RWPE1 (cell line): ENCODE results near the gene SOST.

Experiments
- CTCF ChIA-PET: fragments of 350-600 bp; sonication (Branson Sonifier 250); formaldehyde crosslinking; extraction: SDS; loops from one replicate; lab custom pipeline; 2021; lab: Yijun Ruan, JAX
- POLR2A ChIA-PET: fragments of 400-600 bp; formaldehyde crosslinking; extraction: SDS; loops from one replicate; lab custom pipeline; 2020; ENCODE audit warnings: antibody characterized with exemption; ENCODE audit not compliant: low non-redundant PET; lab: Yijun Ruan, JAX
- DNase-seq: peaks from one replicate; pipeline ENCODE4 v3.0.0; 2012; ENCODE audit warnings: low spot score
- H3K27ac ChIP-seq: fragments of 450-650 bp; 2 replicates; pipeline ENCODE4 v1.5.1; 2017
- TF ChIP-seq, protein P1 (sequence below): fragments of 450-650 bp; conservative IDR thresholded peaks from 2 replicates; pipeline ENCODE4 v1.5.1; 2017; ENCODE audit warnings: low read depth, mild to moderate bottlenecking

The SOST gene

DNA sequence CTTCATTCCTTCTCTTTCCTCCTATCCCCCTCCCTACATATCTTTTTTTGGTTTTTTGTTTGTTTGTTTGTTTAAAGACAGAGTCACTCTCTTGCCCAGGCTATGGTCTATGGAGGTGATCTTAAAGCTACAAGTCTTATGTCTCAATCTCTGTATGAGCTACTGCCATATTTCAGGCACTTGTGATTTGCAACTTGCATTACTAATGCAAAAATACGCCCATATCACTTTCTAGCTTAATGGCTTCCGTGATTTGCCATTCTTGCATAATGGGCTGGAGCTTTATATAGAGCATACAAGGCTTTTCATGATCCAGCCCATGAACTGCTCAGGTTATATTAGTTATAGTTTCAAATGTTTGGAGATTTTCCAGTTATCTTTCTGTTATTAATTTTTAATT lies 29.1 kb upstream of the SOST start:
- no peak for DNase-seq
- POLR2A ChIA-PET: no interaction called here
- CTCF ChIA-PET: interaction anchor here (0.7 kb wide), 1 partner anchor 22 kb away, joined by 7 read pairs; no protein-coding TSS in a partner anchor

DNA sequence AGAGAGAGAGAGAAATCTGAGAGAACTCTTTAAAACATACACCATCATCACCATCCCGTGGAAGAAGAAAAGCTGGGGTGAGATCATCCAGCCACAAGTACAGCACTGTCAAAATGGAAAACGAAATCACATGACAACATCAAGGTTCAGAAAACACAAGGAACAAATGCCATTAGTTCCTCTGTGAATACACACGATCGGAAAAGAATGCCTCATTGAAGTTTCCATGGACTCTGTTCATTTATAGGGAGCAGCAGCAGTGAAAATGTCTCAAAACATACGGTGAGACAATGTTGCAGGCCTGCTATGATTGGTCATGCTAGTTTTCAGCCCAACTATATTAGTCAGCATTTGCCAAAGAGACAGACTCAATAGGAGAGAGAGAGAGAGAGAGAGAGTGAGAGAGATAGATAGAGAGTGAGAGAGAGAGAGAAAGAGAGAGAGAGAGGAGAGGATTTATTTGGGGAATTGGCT lies 26.1 kb upstream of the SOST start:
- TF ChIP-seq, protein P1, sequence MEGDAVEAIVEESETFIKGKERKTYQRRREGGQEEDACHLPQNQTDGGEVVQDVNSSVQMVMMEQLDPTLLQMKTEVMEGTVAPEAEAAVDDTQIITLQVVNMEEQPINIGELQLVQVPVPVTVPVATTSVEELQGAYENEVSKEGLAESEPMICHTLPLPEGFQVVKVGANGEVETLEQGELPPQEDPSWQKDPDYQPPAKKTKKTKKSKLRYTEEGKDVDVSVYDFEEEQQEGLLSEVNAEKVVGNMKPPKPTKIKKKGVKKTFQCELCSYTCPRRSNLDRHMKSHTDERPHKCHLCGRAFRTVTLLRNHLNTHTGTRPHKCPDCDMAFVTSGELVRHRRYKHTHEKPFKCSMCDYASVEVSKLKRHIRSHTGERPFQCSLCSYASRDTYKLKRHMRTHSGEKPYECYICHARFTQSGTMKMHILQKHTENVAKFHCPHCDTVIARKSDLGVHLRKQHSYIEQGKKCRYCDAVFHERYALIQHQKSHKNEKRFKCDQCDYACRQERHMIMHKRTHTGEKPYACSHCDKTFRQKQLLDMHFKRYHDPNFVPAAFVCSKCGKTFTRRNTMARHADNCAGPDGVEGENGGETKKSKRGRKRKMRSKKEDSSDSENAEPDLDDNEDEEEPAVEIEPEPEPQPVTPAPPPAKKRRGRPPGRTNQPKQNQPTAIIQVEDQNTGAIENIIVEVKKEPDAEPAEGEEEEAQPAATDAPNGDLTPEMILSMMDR: no peak
- ChIA-PET CTCF (interaction anchor here (1.3 kb wide), 1 partner anchor 62 kb away, joined by 4 read pairs; the partner anchor contains the start of gene CD300LG), POLR2A (no interaction called here)
- no peak for DNase-seq
- no peak overlapping the region for H3K27ac ChIP-seq

More for the DNA sequence above, 29.1 kb upstream of the SOST start:
- TF ChIP-seq, protein P1: no peak
- no peak overlapping the region for H3K27ac ChIP-seq

DNA sequence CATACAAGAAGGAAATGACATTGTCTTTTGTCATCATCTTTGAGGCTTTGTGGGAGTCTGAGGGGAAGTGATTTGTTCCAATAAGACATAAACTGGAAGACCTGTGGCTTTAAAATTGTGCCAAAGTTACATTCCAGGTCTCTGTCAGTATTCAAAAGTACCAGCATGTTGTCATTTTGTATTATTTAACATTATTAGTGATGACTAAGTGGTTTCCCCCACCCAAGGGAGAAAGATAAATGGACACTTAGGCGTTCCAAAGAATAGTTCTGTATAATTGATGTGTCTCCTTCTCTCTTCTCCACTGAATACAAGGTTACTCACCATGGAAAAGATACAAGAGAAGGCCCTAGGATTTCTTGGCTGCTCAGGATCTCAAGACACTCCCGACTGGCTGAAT lies 25.5 kb upstream of the SOST start:
- DNase-seq: no peak
- ChIA-PET CTCF (interaction anchor here (1.3 kb wide), 1 partner anchor 62 kb away, joined by 4 read pairs; the partner anchor contains the start of gene CD300LG), POLR2A (no interaction called here)

DNA sequence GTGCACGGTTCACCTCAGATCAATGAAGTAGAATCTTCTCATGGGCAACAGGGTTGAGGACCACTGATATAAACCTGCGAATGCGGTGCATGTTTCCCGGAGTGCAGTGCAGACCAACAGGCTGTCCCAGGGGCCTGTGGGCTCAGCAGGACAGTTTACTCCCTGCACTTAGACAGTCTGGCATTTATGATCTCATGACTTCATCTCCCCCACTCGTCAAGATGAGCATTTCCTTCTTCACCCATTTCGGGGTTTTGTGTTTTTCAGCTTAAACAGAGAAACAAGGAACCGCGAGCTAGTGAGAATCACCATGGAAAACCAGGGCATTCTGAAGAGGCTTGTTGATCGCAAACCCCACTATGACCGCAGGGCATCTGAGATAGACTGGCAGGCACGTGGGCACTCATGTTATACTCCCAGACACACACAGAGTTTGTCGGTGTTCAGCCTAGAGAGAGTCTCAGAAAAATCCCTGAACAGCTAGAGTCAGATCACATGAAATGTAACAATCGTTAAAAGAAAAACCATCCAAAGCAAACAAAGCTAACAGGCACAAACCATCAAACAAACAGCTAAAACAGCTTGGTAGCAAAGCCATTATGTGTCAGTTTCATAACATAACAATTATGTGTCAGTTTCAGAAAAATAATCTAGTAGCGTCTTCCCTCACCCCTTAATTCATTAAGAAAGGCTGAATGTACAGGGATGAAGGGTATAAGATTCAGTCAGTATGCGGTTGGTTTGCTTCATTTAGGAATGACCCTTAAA lies 24.5 kb upstream of the SOST start:
- no peak for DNase-seq
- TF ChIP-seq, protein P1: no peak
- POLR2A ChIA-PET: no interaction called here
- H3K27ac ChIP-seq: no peak overlapping the region
- CTCF ChIA-PET: interaction anchor here (1.0 kb wide), 1 partner anchor 63 kb away, joined by 3 read pairs; no protein-coding TSS in a partner anchor

More for the DNA sequence above, 25.5 kb upstream of the SOST start:
- TF ChIP-seq, protein P1: no peak
- H3K27ac ChIP-seq: no peak overlapping the region

DNA sequence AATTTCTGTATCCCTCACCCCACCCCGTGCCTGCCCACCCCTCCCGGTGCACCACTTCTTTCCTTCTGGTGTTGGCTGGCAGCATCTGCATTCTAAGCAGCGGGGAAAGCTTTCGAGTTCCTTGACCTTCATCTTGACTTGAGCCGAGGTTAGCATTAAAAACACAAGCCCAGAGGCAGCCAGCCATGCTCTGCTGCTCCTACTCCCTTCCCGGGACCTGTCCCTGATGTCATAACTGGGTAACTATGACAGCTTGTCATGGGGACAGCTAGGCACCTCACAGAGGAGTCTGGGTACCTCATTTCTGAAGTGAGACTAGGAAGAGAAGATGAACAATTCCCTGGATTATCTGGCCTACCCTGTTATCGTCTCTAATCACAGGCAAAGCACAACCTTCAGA lies 21.5 kb upstream of the SOST start, which contains the start of gene CFAP97D1:
CFAP97D1 (plus strand) TSS at position 301 of the 400 bp plus-strand sequence; CDS start at position 329, 28 bp downstream.
- TF ChIP-seq, protein P1: no peak
- ChIA-PET POLR2A (no interaction called here), CTCF (interaction anchor here (1.5 kb wide), 1 partner anchor 20 kb away, joined by 4 read pairs; no protein-coding TSS in a partner anchor)
- H3K27ac ChIP-seq: peak within 1 kb of the TSS; percentile 86
- DNase-seq: no peak

DNA sequence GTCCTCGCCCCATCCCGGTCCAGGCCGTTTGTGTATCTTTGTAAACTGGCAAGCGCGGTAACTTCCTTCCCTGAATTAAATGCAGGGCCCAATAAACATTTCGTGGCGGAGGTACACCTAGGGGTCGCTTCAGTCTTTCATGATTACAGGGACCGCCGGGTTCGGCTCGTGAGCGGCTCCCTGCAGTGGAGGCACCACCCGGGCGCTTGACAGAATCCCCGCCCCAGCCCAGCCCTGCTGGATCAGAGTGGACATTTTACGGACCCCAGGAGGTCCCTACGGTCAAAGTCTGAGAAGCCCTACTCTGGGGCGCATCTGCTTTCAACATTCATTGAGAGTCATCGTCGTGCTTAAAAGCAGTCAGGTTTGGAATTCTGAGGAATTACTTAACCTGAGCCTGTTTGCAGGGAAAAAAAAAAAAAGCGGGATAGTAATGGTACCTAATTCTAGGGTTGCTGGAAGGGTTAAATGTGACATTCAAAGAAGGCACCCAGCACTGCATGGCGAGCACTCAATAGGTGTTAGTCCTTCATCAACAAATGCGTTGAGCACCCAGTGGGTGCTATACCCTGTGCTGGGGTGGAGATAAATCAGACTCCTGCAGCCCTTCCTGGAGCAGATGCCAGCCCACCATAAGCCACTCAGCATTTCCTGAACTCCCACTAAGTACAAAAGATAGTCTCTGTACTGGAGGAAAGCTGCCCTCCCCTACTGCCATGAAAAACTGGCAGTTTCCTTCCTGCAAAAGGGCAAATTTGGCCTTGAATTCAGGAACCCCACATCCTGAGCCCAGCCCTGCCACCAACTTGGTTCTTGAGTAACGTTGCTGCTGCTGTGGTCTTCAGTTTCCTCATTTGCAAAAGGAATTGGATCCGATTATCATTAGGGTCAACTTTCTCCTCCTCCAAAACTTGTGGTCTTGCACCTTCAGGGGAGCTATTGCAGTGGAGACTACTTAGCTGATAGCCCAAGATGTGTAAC lies 20.8 kb upstream of the SOST start:
- TF ChIP-seq, protein P1: no peak
- DNase-seq: no peak
- ChIA-PET POLR2A (interaction anchor here (0.8 kb wide), 1 partner anchor 52 kb away, joined by 3 read pairs; no protein-coding TSS in a partner anchor), CTCF (interaction anchor here (1.5 kb wide), 1 partner anchor 19 kb away, joined by 4 read pairs; no protein-coding TSS in a partner anchor)
- H3K27ac ChIP-seq: peak overlapping the region; percentile 86
